ENCODE results near the gene CTNNBL1. TPM values are rescaled to one million over a fixed set of nuclear protein-coding genes. Genes with fewer than 3 reads are reported as not detected.

The CTNNBL1 gene
- total RNA-seq, 2 donors from 2014 or later: 68.6 to 68.7 TPM

GRCh38 chr20:37901240-37901639 is 207.4 kb downstream of the CTNNBL1 start:
- Mint-ChIP-seq H3K27ac (no peak overlapping the region), H3K4me3 (no peak overlapping the region), H3K27me3 (ENCODE audit: insufficient read depth) (peaks cover 53% of the 10 kb centered on the region), H3K36me3 (ENCODE audit: low read depth) (no peaks in the 10 kb centered on the region), H3K9me3 (no peaks in the 10 kb centered on the region), H3K4me1 (peaks cover 10% of the 10 kb centered on the region)
- Histone ChIP-seq H3K27ac (ENCODE audit: low read depth, low read length) (no peak overlapping the region), H3K4me3 (ENCODE audit: low read length) (no peak overlapping the region), H3K9me3 (ENCODE audit: control insufficient read depth, low read length) (no peaks in the 10 kb centered on the region), H3K36me3 (ENCODE audit: control insufficient read depth, insufficient read depth, low read length) (no peaks in the 10 kb centered on the region), H3K27me3 (ENCODE audit: control insufficient read depth, insufficient read depth, low read length, poor library complexity, severe bottlenecking) (peaks cover 33% of the 10 kb centered on the region), H3K4me1 (ENCODE audit: control insufficient read depth, insufficient read depth, low read length) (no peaks in the 10 kb centered on the region), H3K9ac (ENCODE audit: extremely low read depth, low read length, poor library complexity, severe bottlenecking) (no peak overlapping the region)
- no peak for TF ChIP-seq CTCF (conservative IDR thresholded peaks at IDR 0.05)
- WGBS, 2 experiments (ENCODE audit: insufficient coverage in 1 of 2, insufficient read length in 1 of 2): 38 to 68% methylated on average over 5 to 14 of the region's 18 CpGs
- DNase-seq: peak; percentile 85

GRCh38 chr20:37901654-37902503 is 208.0 kb downstream of the CTNNBL1 start:
- peak overlapping the region; percentile 53 for H3K4me3 ChIP-seq (ENCODE audit: low read length)
- no peak overlapping the region for H3K9ac ChIP-seq (ENCODE audit: extremely low read depth, low read length, poor library complexity, severe bottlenecking)
- WGBS, 2 experiments (ENCODE audit: insufficient coverage in 1 of 2, insufficient read length in 1 of 2): 11 to 23% methylated on average over 9 to 30 of the region's 38 CpGs
- TF ChIP-seq CTCF (conservative IDR thresholded peaks at IDR 0.05): peak; percentile 75
- Mint-ChIP-seq H3K4me3 (peak overlapping the region; percentile 49), H3K4me1 (peaks cover 8% of the 10 kb centered on the region), H3K36me3 (ENCODE audit: low read depth) (no peaks in the 10 kb centered on the region), H3K27ac (no peak overlapping the region), H3K9me3 (no peaks in the 10 kb centered on the region), H3K27me3 (ENCODE audit: insufficient read depth) (peaks cover 57% of the 10 kb centered on the region)
- H3K4me1 ChIP-seq (ENCODE audit: control insufficient read depth, insufficient read depth, low read length): no peaks in the 10 kb centered on the region
- H3K27ac ChIP-seq (ENCODE audit: low read depth, low read length): no peak overlapping the region
- no peaks in the 10 kb centered on the region for H3K36me3 ChIP-seq (ENCODE audit: control insufficient read depth, insufficient read depth, low read length)
- DNase-seq: peak; percentile 91
- H3K27me3 ChIP-seq (ENCODE audit: control insufficient read depth, insufficient read depth, low read length, poor library complexity, severe bottlenecking): peaks cover 33% of the 10 kb centered on the region
- no peaks in the 10 kb centered on the region for H3K9me3 ChIP-seq (ENCODE audit: control insufficient read depth, low read length)

- H3K27ac ChIP-seq (ENCODE audit: low read depth, low read length): no peak within 1 kb of the TSS
- Mint-ChIP-seq H3K27ac (no peak within 1 kb of the TSS), H3K4me3 (peak within 1 kb of the TSS; percentile 49), H3K9me3 (no peaks in the 10 kb centered on the region), H3K4me1 (peaks cover 7% of the 10 kb centered on the region), H3K27me3 (ENCODE audit: insufficient read depth) (peaks cover 57% of the 10 kb centered on the region), H3K36me3 (ENCODE audit: low read depth) (no peaks in the 10 kb centered on the region)
- H3K36me3 ChIP-seq (ENCODE audit: control insufficient read depth, insufficient read depth, low read length): no peaks in the 10 kb centered on the region
- H3K4me3 ChIP-seq (ENCODE audit: low read length): peak within 1 kb of the TSS; percentile 53
- peak; percentile 72 for DNase-seq
- H3K9ac ChIP-seq (ENCODE audit: extremely low read depth, low read length, poor library complexity, severe bottlenecking): no peak within 1 kb of the TSS
- H3K27me3 ChIP-seq (ENCODE audit: control insufficient read depth, insufficient read depth, low read length, poor library complexity, severe bottlenecking): peaks cover 33% of the 10 kb centered on the region
- no peak for TF ChIP-seq CTCF (conservative IDR thresholded peaks at IDR 0.05)
- WGBS, 2 experiments (ENCODE audit: insufficient coverage in 1 of 2, insufficient read length in 1 of 2): 4 to 10% methylated on average over 17 to 69 of the region's 71 CpGs
- no peaks in the 10 kb centered on the region for H3K9me3 ChIP-seq (ENCODE audit: control insufficient read depth, low read length)
- H3K4me1 ChIP-seq (ENCODE audit: control insufficient read depth, insufficient read depth, low read length): no peaks in the 10 kb centered on the region
Measured at GRCh38 chr20:37902504-37903313, 208.9 kb downstream of the CTNNBL1 start, which contains the start of gene VSTM2L. Gene VSTM2L (plus strand): TSS chr20:37903127. CDS start chr20:37903351, 224 bp downstream.

Measured in endodermal cell (in vitro differentiated cells).